Left colon (tissue), 2 donors: ENCODE results near the gene SCML1. TPM values are rescaled to one million over a fixed set of nuclear protein-coding genes. Genes with fewer than 3 reads are reported as not detected.

Experiments
- ATAC-seq: fragments of 200-7000 bp; cut with Tn5 transposase; one replicate; pipeline ENCODE4 v1.9.1; 2020; ENCODE audit warnings: mild to moderate bottlenecking, moderate library complexity
- DNase-seq, 2 donors: peaks; one replicate each; pipeline ENCODE4 v3.0.0-alpha.2; 2020
- intact Hi-C, 2 donors: fragments of 100-400 bp; cut with DNase I in 1 of 2; cut with micrococcal nuclease in 1 of 2; formaldehyde crosslinking; loops; one replicate each; pipeline versions ENCODE4 v1.11.2 to v1.14.0; 2022; cut with DNase I, micrococcal nuclease
- total RNA-seq, 2 donors: library from RNA; stranded (reverse); fragmentation: NEBNext Ultra II Directional; extraction: Animal tissue kit (Norgen Biotek cat#: 25700); gene quantifications; one replicate each; pipeline ENCODE4 v1.2.1, GENCODE V29; 2021
- donor health status: DM: no; HTN: no; CAD: no.
- donor health status: DM: yes; HTN: yes; CAD: no.

SCML1 gene
- total RNA-seq, 2 donors from 2014 or later = 10.3 to 10.6 TPM

DNA sequence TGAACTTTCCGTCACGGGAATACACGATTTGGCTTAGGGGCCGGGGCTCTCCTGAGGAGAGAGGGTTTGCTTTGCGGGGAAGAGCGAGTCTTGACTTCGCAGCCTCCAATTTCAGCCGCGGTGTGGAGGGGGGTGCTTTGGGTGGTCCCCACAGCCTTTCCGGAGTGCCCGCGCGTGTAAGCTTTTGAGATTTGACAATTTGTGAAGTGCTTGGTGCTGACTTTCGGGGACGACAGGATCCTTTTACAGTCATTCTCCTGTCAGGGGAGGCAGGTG is 355 bp downstream of the SCML1 start:
- no peak for ATAC-seq
- DNase-seq = no peak
- intact Hi-C loops = no loop called here

DNA sequence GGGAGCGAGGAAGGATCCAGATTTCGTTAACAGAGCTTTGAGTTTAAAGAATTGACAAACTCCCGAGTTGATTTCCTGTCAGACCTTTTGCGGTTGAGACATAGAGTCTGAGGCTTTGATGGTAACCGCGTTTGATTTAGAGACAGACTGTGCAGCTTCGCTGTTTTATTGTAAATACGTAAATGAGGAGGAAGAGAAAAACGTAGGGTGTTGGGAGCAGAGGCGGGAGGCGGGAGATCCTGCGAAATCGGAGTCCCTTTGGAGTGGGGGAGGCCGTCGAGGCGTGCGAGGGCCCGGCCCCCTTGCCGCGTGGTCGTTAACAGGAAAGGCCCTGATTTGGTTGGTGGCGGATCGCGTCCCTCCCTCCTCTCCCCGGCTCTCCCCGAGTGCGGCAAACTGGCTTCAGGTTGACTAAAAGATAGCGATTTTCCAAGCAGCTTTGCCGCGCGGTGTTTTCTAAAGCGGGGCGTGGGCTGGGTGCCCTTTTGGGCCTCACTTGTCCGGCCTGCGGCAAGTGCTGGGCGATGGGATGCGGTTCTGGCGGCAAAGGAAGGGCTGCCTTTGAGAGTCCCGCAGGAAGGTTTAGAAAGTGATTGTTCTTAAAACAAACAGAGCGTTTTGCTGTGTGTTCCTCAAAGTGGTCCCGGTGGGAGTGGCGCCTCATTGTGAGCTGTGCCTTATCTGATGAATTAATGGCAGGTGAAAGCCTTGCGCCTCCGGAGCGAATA is 857 bp downstream of the SCML1 start:
- intact Hi-C loops = no loop called here
- DNase-seq (peak; percentile 53 to 59), ATAC-seq (peak; percentile 35)

DNA sequence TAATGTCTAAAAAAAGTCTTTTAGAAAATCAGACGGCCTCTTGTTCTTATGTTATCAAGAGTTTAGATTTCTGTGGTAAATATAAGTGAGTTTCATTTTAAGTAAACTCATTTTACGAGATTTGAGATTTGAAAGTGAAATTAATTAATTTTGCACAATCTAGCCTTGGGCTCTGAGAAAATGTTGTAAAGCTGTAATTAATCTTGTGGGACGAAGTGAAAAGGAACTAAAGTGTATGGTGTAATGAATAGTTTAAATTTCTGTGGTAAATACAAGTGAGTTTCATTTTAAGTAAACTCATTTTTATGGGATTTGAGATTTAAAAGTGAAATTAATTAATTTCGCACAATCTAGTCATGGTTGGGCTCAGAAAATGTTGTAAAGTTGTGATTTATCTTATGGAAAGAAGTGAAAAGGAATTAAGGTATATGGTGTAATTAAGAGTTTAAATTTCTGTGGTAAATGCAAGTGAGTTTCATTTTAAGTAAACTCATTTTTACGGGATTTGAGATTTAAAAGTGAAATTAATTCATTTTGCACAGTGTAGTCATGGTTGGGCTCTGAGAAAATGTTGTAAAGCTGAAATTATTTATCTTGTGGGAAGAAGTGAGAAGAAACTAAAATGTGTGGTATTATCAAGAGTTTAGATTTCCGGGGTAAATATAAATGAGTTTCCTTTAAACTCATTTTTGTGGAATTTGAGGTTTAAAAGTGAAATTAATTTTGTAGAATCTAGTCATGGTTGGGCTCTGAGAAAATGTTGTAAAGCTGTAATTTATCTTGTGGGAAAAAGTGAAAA is 1.6 kb downstream of the SCML1 start:
- ATAC-seq = no peak
- no peak for DNase-seq
- intact Hi-C loops = no loop called here

DNA sequence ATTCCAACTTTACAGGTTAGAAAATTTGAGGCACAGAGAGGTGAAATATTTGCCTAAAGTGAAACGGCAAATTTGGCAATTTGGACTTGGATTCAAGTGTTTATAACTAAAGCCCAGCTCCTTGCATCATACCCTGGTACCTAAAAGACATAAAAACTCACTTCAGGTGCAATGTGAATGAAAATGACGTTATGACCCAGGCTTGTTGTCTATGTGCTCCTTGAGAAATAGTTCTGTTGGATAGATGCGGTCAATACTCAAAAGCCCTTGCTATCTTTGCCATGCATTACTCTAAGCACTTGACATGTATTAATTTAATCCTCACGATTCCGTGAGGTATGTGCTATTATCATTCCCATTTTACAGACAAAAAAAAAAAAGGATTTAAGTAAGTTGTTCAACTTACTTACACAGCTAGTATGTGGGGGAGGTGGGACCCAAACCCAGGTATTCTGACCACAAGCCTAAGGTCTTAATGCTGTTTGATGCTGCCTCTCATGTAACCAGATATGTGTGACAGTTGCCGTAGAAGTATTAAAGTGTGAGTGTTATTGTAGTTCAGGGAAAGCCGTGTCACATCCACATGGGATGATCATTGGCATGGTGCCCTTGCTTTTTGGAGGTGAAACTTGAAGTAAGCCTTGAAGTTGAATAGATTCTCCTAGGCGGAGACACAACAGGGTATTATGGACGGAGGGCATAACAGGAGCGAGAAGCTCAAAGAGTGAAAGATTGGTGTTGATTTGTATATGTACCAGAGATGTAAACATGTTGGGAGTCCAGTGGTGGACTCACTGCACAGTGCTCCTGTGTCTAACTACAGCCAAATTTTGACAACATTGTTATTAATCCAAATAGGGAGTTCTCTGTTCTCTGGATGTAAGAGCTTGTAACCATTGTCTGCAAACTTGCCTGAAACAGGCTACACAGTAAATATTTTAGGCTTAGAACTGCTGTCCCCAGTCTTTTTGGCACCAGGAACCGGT is 3.1 kb downstream of the SCML1 start:
- ATAC-seq (no peak), DNase-seq (no peak)
- intact Hi-C loops = no loop called here

DNA sequence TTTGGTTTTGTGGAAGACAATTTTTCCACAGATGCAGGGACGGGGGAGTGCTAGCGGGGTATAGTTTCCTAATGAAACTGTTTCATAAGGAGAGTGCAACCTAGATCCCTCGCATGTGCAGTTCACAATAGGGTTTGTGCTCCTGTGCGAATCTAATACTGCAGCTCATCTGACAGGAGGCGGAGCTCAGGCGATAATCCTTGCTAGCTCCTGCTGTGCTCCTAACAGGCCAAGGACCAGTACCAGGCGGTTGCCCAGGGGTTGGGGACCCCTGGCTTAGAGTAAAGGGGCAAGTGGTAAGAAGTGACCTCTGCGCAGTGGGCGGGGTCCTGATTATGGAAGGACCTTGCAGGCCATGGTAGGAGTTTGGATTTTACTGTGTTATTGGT is 3.8 kb downstream of the SCML1 start:
- DNase-seq = peak in 1 of 2 donors; percentile 34
- ATAC-seq = no peak
- intact Hi-C loops = no loop called here

DNA sequence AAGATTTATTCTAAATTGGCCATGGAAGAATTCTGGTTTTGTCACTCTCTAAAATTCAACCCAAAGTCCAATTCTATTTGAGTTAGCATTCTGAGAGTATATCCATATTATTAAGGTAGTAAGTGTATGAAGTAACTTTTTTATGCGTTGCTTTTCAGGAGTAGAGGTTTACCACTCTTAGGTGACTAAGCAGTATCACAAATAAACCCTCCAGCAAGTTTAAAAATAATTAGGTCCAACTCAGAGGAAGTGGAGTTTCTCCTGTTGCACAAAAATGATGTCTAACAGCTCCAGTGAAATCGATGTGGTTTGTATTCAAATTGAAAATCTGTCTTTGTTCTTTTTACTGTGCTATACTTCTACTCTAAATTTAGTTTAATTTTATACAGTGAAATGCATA is 6.6 kb downstream of the SCML1 start:
- intact Hi-C loops = no loop called here
- DNase-seq (no peak), ATAC-seq (no peak)

DNA sequence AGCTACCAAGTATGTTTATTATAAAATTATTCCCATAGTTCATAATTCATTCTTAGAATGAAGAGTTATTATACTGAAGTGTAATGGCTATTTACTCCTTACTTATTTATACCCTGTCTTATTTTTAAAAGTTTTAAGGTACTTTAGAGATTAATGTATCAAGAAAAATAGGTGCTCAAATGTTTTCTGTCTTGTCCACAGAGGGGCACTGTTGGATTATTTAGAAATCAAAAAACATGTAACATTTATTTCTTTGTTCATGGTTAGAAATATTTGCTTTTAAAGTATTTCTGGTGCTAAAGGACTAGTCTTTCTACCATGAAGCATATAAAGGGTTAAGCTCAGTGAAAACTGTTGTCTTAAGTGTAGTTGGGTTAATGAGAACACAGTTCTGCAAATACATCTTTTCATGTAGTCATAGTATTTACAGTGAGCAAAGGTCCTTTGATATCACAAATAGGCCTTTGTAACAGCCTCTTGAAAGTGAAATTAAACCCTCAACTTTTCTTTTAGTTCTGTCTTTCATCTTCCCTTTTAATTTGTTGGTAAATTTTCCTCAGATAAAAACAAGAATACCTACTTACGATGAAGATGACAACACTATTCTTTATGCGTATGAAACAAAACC is 7.7 kb downstream of the SCML1 start:
- intact Hi-C loops = no loop called here
- ATAC-seq = peak; percentile 79
- DNase-seq = no peak

DNA sequence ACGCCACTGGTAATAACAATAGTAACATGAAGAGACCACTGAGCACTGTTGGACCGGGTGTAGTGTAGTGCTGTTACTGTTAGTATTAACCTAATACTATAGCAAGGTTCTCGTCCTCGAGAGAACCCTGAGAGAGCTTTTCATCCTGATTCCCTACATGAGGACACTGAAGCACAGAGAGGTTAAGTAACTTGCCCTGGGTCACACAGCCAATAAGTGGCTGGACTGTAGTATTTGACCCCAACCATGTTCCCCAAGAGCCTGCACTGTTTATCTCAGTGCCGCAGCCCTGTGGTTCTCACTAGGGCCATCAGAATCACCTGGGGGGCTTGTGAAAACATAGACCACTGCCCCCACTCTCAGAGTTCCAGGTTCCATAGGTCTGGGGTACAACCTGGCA is 10.4 kb downstream of the SCML1 start:
- intact Hi-C loops = no loop called here
- ATAC-seq = no peak

DNA sequence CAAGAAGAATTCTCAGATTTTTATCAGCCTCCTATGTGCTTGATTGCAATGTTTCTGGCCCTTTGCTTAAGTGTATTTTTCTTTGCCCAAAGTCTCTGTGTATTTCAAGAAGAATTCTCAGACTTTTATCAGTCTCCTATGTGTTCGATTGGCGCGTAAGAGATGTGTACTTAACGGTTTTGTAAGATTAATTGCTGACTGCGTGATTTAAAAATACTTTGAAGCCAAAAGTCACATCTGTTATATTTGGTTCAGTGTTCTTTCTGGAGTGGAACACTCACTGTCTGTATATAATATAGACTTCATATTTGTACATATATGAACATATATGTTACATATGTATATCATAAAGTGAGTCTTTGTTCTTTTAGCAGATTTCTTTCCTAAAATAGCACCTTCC is 11.4 kb downstream of the SCML1 start:
- intact Hi-C loops = no loop called here
- ATAC-seq = no peak
- DNase-seq = no peak

More for the DNA sequence above, 10.4 kb downstream of the SCML1 start:
- no peak for DNase-seq

DNA sequence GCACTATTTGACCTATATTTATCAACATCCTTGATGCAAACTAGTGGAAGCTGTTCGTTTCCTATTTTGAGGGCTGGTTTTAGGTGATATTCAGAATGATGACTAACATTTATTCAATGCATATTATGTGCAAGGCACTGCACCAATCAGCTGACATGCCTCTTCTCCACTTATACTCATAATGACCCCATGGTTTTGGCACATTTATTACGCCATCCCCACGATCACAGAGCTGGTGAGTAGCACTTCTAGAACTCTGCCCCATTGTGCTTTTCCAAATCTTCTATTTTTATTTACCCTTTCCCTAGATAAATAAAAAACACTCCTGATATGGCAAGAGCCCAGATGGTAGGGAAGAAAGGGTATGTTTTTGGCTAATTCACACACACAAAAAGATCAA is 13.1 kb downstream of the SCML1 start:
- DNase-seq (no peak), ATAC-seq (no peak)
- intact Hi-C loops = no loop called here

DNA sequence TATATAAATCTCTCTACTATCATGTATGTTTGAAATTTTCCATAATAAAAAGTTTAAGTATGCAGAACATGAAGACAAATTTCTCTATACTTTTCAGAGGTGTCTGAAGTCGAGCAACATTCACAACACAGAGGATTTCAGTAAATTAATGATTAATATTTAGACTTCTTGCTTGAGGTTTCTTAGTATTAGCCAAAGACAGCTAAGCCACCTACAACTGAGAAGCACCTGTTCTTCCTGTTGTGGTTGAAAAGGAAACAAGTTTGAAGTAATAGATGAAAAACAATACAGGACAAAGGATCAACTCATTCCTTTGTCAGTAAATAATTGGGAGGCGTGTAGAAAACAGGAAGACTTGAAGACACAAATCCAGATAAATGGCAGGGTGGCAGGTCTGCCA is 21.1 kb downstream of the SCML1 start:
- ATAC-seq (no peak), DNase-seq (no peak)
- intact Hi-C loops = no loop called here

DNA sequence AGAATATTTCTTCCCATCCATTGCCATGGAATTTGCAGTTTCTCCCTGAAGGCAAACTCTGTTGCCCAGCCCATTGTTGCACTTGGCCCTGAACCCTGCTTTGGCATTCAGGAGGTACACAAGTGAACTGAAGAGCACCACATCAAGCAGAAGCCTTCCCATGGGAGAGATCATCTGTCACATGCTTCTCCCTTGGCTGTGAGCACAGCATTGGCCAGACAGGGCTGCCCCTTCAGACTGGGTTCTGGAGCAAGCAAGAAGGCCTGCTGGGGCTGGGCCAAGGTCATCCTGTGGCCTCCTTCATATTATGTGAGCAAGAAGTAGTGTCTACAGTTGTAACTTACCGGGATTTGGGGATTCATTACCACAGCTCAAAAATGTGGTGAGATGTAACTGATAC is 22.7 kb downstream of the SCML1 start:
- no peak for ATAC-seq
- intact Hi-C loops = no loop called here
- DNase-seq = no peak

DNA sequence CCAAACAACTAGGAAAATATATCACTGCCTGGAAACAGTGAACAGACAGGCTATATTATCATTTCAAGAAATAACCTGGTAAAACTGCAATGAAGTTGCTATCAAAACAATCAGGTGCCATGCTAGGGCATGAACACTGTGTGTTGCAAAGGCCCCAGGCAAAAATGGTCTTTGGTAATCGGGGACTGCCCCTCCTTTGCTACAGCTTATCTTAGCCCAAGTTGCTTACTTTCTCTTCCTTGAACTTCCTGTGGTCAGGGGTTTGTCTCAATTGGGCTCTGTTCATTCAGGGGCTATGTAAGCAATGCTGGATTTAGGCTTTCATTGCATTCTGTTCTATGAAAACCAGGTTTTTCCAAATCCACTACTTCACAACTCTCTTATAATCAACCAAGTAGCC is 30.4 kb downstream of the SCML1 start:
- no peak for ATAC-seq

DNA sequence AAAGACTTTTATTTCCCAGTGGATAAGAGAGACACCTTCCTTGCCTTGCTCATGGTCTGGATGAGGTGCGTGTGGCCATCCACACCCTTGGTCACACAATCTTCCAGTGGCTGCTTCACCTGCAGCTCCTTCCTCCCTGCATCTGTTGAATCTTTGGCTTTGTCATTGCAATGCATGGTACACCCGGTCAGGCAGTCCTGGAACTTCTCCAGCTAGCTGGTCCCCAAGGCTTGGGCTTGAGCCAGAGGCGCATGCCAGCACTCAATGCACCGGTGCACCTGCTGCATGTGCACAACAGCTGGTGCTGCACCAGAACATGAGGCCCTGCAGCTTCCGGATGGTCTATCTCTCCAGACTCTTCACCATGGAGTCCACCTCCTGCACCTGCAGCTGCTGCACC is 31.7 kb downstream of the SCML1 start:
- intact Hi-C loops = no loop called here
- ATAC-seq (no peak), DNase-seq (no peak)

More for the DNA sequence above, 30.4 kb downstream of the SCML1 start:
- intact Hi-C loops = no loop called here
- no peak for DNase-seq

DNA sequence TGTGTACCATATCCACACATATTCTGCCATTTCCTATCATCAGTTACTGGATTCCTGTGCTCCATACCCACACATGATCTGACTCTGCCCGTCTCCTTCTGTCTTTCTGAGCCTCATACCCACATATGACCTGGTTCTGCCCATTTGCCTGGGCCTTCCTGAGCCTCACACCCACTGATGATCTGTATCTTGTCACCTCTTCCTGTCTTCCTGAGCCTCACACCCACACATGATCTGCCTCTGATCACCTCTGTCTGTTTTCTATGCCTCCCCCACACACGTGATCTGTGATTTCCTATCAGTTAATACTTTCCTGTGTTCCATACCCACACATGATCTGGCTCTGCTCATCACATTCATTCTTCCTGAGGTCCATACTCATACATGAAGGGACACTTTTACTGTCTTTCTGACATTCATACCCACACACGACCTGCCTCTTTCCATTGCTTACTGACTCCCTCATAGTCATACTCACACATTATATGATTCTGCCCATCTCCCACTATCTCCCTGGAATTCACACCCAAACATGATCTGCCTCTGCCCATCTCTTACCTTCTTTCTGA is 32.5 kb downstream of the SCML1 start:
- intact Hi-C loops = no loop called here
- ATAC-seq = no peak

DNA sequence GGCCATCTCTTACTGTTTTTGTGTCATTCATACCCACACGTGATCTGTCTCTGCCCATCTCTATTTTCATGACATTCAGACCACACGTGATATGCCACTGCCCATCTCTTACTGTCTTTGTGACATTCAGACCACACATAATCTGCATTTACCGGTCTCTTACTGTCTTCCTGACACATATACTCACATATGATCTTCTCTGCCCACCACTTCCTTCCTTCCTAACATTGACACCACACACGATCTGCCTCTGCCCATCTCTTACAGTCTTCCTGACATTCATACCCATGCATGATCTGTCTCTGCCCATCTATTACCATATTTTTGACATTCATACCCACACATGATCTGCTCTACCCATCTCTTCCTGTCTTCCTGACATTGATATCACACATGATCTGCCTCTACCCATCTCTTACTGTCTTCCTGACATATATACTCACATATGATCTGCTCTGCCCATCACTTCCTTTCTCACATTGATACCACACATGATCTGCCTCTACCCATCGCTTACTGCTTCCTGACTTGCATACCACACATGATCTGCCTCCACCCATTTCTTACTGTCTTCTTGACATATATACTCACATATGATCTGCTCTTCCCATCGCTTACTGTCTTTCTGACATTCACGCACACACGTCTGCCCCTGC is 36.1 kb downstream of the SCML1 start:
- ATAC-seq (no peak), DNase-seq (no peak)
- intact Hi-C loops = no loop called here

More for the DNA sequence above, 32.5 kb downstream of the SCML1 start:
- no peak for DNase-seq

DNA sequence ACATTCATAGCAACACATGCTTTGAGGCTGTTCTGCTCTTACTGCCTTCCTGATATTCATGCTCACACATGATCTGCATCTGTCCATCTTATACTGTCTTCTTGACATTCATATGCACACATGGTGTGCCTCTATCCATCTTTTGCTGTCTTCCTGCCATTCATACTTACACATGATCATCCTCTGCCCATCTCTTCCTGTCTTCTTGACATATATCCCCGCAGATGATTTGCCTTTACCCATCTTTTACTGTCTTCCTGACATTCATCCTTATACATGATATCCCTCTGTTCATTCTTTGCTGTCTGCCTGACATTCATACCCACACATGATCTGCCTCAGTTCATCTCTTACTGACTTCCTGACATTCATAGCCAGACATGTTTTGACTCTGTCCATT is 36.8 kb downstream of the SCML1 start:
- no peak for ATAC-seq
- DNase-seq = no peak
- intact Hi-C loops = no loop called here

DNA sequence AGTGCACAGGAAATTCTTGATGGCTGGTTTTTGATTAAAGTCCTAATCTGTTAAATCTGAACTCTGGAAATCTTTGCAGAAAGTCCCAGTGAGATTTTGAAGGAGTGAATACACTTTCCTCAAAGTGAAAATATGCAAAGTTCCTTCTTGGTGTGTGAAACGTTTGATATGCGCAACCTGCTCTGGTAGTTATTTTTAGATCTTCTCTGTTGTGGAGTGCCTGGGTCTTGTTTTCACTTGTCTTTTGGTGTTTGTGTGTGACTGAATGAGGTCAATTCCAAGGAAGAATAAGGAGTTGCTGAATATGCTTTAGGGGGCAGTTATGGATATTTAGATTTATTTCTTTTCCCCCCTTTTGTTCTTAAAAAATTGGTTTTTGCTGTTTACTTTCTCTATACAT is 41.7 kb downstream of the SCML1 start:
- intact Hi-C loops = no loop called here
- no peak for DNase-seq
- ATAC-seq = no peak
